SU-DHL-6 (cell line): ENCODE data around the gene FZD10.

Experiments
- H2AFZ ChIP-seq: fragments of 200-600 bp; sonication (generic); 2 replicates; pipeline ENCODE4 v1.6.1; 2014; ENCODE audit warnings: low read depth, mild to moderate bottlenecking, moderate library complexity, mixed read lengths, antibody characterized with exemption, low read length; ENCODE audit not compliant: severe bottlenecking
- H3F3A ChIP-seq: fragments of 200-600 bp; shearing (Covaris generic); 2 replicates; pipeline ENCODE4 v1.6.0; 2016; ENCODE audit warnings: antibody characterized with exemption, mild to moderate bottlenecking; ENCODE audit not compliant: insufficient read depth
- H3K27ac ChIP-seq: fragments of 200-600 bp; sonication (generic); 2 replicates; pipeline ENCODE4 v1.5.1; 2016; ENCODE audit warnings: low read depth, mild to moderate bottlenecking, low read length, moderate library complexity, mixed read lengths
- H3K27me3 ChIP-seq: fragments of 200-600 bp; sonication (generic), shearing (Covaris generic); 2 replicates; pipeline ENCODE4 v1.6.0; 2014; ENCODE audit warnings: mild to moderate bottlenecking, low read length
- H3K36me3 ChIP-seq: fragments of 200-600 bp; sonication (generic); 2 replicates; pipeline ENCODE4 v1.6.1; 2014; ENCODE audit warnings: mild to moderate bottlenecking, low read length, mixed read lengths
- H3K4me2 ChIP-seq: fragments of 300-600, 200-600 bp; shearing (Covaris generic), sonication (generic); 2 replicates; pipeline ENCODE4 v1.6.0; 2014; ENCODE audit warnings: low read length, low read depth, mild to moderate bottlenecking; ENCODE audit not compliant: poor library complexity, severe bottlenecking
- H3K4me3 ChIP-seq: fragments of 200-600 bp; sonication (generic); 2 replicates; pipeline ENCODE4 v1.5.1; 2014; ENCODE audit warnings: antibody characterized with exemption, low read length, mild to moderate bottlenecking, mixed read lengths; ENCODE audit not compliant: insufficient read depth, poor library complexity, severe bottlenecking
- H3K79me2 ChIP-seq: fragments of 200-600 bp; sonication (generic); 2 replicates; pipeline ENCODE4 v1.6.1; 2014; ENCODE audit warnings: mild to moderate bottlenecking, low read length, moderate library complexity; ENCODE audit not compliant: insufficient read depth
- H3K9ac ChIP-seq: fragments of 200-600 bp; sonication (generic); 2 replicates; pipeline ENCODE4 v1.7.0; 2014; ENCODE audit warnings: mild to moderate bottlenecking, low read length
- H3K9me2 ChIP-seq: fragments of 200-600 bp; sonication (generic); replicated peaks from 2 replicates; pipeline ENCODE4 v1.6.1; 2014; ENCODE audit warnings: low read length; ENCODE audit not compliant: insufficient read depth
- H3K9me3 ChIP-seq: fragments of 200-600 bp; sonication (generic); 2 replicates; pipeline ENCODE4 v1.6.1; 2014; ENCODE audit warnings: low read length, mixed read lengths; ENCODE audit not compliant: insufficient read depth
- H4K20me1 ChIP-seq: fragments of 200-600 bp; sonication (generic); 2 replicates; pipeline ENCODE4 v1.6.1; 2014; ENCODE audit warnings: low read depth, mild to moderate bottlenecking, antibody characterized with exemption, low read length, moderate library complexity, mixed read lengths
- CTCF ChIP-seq: fragments of 200-600 bp; sonication (generic); IDR thresholded peaks from one replicate; pipeline ENCODE4 v1.5.1; 2017; ENCODE audit warnings: antibody characterized with exemption, mild to moderate bottlenecking, low read length, moderate library complexity; ENCODE audit not compliant: insufficient read depth, poor library complexity, severe bottlenecking
- EZH2phosphoT487 ChIP-seq: fragments of 200-600 bp; sonication (generic), shearing (Covaris generic); conservative IDR thresholded peaks from 2 replicates; pipeline ENCODE4 v1.6.1; 2018; ENCODE audit warnings: mild to moderate bottlenecking, antibody characterized with exemption, low read length, moderate library complexity, mixed read lengths

FZD10 gene

GRCh38 chr12:130195369-130195768 is 33.1 kb downstream of the FZD10 start:
- no peaks in the 10 kb centered on the region for H3K27me3 ChIP-seq

GRCh38 chr12:130195776-130196175 is 33.5 kb downstream of the FZD10 start:
- Histone ChIP-seq H3K9me3 (no peaks in the 10 kb centered on the region), H3K4me2 (no peak overlapping the region), H3K9ac (no peak overlapping the region), H3K9me2 (no peaks in the 10 kb centered on the region), H3F3A (no peaks in the 10 kb centered on the region), H3K27me3 (no peaks in the 10 kb centered on the region), H3K36me3 (no peaks in the 10 kb centered on the region), H3K79me2 (no peaks in the 10 kb centered on the region), H4K20me1 (no peaks in the 10 kb centered on the region), H3K4me3 (no peak overlapping the region), H3K27ac (no peak overlapping the region), H2AFZ (no peak overlapping the region)
- TF ChIP-seq EZH2phosphoT487, result no peak
- TF ChIP-seq CTCF, result no peak

More at GRCh38 chr12:130195369-130195768, 33.1 kb downstream of the FZD10 start:
- no peak overlapping the region for H3K27ac ChIP-seq
- no peak overlapping the region for H3K4me2 ChIP-seq
- no peaks in the 10 kb centered on the region for H3K9me3 ChIP-seq
- H2AFZ ChIP-seq, result no peak overlapping the region
- H3K79me2 ChIP-seq, result no peaks in the 10 kb centered on the region
- H3F3A ChIP-seq, result no peaks in the 10 kb centered on the region
- H4K20me1 ChIP-seq, result no peaks in the 10 kb centered on the region
- H3K4me3 ChIP-seq, result no peak overlapping the region
- no peaks in the 10 kb centered on the region for H3K36me3 ChIP-seq
- no peaks in the 10 kb centered on the region for H3K9me2 ChIP-seq
- H3K9ac ChIP-seq, result no peak overlapping the region
- no peak for TF ChIP-seq CTCF
- TF ChIP-seq EZH2phosphoT487, result no peak

- no peaks in the 10 kb centered on the region for H3K9me2 ChIP-seq
- no peaks in the 10 kb centered on the region for H3F3A ChIP-seq
- no peaks in the 10 kb centered on the region for H3K79me2 ChIP-seq
- H3K27me3 ChIP-seq, result no peaks in the 10 kb centered on the region
- no peaks in the 10 kb centered on the region for H3K36me3 ChIP-seq
- H3K4me2 ChIP-seq, result no peak overlapping the region
- TF ChIP-seq EZH2phosphoT487 (no peak), CTCF (no peak)
- no peak overlapping the region for H3K9ac ChIP-seq
- H3K9me3 ChIP-seq, result no peaks in the 10 kb centered on the region
- no peaks in the 10 kb centered on the region for H4K20me1 ChIP-seq
- no peak overlapping the region for H3K4me3 ChIP-seq
- no peak overlapping the region for H3K27ac ChIP-seq
- no peak overlapping the region for H2AFZ ChIP-seq
Measured at GRCh38 chr12:130196827-130197226, 34.6 kb downstream of the FZD10 start.
